ENCODE measurements around the gene KAZN.

KAZN gene

GRCh38 chr1:15153184-15153841, 554.8 kb downstream of the KAZN start, which contains the start of gene TMEM51:
TMEM51 (plus strand) TSS chr1:15153747; CDS start chr1:15215088, 61,341 bp downstream.
- no peak for FAIRE-seq

- no peak for FAIRE-seq
These were observed 555.5 kb downstream of the KAZN start for GRCh38 chr1:15153842-15154479.

DNA sequence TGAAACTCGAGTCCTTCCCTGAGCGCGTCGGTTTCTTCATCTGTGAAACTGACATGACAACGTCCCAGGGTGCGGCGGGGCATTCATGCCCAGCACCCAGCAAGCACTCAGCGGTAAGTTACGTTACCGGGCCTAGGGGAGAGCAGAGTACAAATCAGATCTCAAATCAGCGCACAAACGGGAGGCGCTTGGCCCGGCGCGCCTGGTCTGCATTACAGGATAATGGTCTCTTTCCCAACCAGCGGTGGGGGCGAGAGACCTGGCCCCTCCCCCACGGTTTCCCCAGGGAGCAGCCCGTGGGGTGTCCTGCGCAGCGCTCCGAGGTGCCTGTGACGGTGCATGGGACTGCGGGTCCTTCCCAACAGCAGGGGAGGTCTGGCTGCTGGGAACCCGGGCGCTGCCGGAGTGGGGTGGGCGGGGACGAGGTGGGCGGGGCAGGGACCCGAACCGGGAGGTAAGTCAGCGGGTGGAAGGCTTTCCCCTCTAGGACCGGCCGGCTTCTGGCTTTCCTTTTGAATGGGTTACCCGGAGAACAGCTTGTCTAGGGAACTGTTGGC, 556.1 kb downstream of the KAZN start:
- FAIRE-seq: no peak

GRCh38 chr1:15155191-15155590, 556.7 kb downstream of the KAZN start:
- FAIRE-seq: no peak

GRCh38 chr1:15155888-15156741, 557.6 kb downstream of the KAZN start:
- no peak for FAIRE-seq

- no peak for FAIRE-seq
These were observed 558.4 kb downstream of the KAZN start for GRCh38 chr1:15156807-15157380.

DNA sequence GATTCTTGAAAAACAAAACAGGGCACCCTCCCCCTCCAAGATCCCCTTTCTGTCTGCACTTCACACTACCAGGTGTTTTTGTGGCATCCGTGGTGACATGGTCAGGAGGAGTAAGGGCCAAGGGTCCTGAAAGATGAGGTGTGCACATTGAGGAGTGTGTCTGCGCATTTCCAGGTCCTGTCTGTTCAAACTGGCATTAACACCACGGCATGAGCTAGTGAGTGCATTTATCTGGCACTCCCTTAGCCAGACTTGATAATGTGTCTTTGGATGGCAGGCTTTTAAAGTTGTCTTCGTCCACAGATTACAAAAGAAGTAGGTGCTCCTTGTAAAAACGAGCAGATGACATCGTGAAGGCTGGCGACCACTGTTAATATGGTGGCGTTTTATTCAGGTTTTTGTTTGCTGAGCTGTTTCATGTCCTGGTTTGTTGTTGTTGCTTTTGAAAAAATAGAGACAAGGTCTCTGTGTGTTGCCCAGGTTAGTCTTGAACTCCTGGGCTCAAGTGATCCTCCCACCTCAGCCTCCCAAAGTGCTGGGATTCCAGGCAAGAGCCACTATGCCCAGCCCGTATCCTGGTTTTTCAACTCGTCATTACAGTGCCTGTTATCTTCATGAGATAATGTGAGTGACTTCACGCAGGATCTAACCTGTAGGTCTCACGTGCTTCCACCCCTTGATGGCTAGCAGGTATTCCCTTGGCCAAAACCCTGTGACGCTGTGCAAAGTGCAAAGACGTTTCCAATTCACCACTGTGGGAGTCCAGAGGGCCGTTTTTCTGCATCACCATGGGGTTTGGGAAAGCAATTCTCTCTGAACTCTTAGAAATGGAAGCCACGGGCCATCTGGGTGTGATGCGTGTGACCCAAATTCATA, 559.3 kb downstream of the KAZN start:
- FAIRE-seq: no peak

DNA sequence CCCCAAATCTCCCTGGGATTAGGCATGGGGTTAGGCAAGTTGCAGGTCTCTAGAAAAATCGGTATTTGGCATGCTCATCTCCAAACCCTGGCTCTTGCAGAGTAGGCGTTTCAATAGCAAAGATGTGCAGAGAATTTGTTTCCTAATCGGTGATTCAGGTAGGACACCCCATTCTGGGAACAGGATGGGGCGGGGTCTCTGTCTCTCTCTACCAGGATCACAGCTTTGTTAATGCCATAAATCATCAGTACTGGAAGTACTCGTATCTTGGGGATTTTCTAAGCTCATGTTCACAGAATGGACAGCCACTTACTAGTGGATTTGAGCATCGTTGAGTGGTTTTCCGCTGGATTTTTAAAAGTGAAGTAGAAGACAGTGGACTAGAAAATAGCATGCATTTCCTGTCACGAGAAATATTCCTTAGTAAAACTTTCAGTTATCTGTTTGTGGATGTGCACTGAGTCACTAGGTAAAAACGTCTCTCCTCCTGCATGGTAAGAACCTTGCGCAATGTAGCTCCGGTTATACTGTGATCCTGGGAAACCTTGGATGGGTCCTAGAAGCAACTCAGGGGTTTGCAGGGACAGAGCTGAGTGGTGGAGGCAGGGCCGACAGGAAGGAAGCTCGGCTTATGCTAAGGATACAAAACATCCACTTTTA, 560.2 kb downstream of the KAZN start:
- no peak for FAIRE-seq

GRCh38 chr1:15159166-15159555, 560.7 kb downstream of the KAZN start:
- FAIRE-seq: no peak

DNA sequence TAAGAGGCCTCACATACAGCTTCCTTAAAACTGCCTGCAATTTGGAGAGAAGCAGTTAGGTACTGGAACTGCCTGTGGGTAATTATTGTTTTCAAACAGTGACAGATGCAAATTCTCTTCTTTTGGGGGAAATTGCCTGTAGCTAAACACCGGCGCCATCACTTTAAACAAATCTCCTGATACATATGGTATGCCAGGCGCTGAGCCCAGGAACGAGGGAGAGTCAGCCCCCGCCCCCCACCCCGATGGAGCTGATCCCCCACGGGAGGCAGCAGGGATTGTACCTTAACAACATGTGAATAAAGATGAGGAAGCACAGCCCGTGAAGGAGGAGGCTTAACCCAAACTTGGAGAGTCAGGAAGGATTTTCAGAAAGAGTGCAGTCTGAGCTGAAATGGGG, 562.1 kb downstream of the KAZN start:
- FAIRE-seq: no peak

DNA sequence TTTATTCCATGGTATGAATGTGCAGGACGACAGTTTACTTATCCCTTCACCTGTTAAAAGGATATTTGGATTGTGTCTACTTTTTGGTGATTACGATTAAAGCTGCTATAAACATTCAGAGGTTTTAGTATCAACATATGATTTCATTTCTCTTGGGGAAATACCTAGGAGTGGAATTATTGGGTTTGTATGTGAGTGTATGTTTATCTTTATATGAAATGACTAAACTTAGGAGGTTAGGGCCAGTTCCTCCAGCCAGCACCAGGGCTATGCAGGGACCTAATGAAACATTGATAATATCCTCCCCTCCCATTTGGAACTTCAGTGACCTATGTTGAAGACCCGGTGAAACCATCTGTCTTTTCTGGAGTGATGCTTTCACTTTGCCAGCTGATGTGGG, 568.9 kb downstream of the KAZN start:
- FAIRE-seq: no peak

Measured in islet of Langerhans (tissue), 1 donor.